ENCODE data around the gene TRIM4.

- TF ChIP-seq EP300 (IDR thresholded peaks at IDR 0.05) (no peak), CTCF (IDR thresholded peaks at IDR 0.05) (no peak)
Observed at GRCh38 chr7:99897322-99898022, 21.9 kb downstream of the TRIM4 start.
